GM23338 (cell line): ENCODE measurements around the gene DHPS. TPM values are rescaled to one million over a fixed set of nuclear protein-coding genes. Genes with fewer than 3 reads are reported as not detected.

Experiments used
- ATAC-seq: fragments of 200-7000 bp; cut with Tn5 transposase; 3 replicates; pipeline ENCODE4 v1.9.1; 2020
- DNase-seq: peaks from one replicate; pipeline ENCODE4 v3.0.0-alpha.2; 2015; ENCODE audit warnings: low spot score
- H2AFZ ChIP-seq: fragments of 200-600 bp; sonication (generic); 2 replicates; pipeline ENCODE4 v1.8.0; 2016; ENCODE audit warnings: antibody characterized with exemption, mild to moderate bottlenecking, moderate library complexity
- H3F3A ChIP-seq: fragments of 200-600 bp; sonication (generic); replicated peaks from 2 replicates; pipeline ENCODE4 v1.8.0; 2017; ENCODE audit warnings: antibody characterized with exemption, mixed run types, low read depth
- H3K27ac ChIP-seq: fragments of 200-600 bp; sonication (generic); 2 replicates; pipeline ENCODE4 v1.6.1; 2016; ENCODE audit warnings: low read depth
- H3K27me3 ChIP-seq: fragments of 200-600 bp; sonication (generic); 2 replicates; pipeline ENCODE4 v1.8.0; 2016; ENCODE audit warnings: mild to moderate bottlenecking, mixed run types, moderate library complexity; ENCODE audit not compliant: insufficient read depth
- H3K36me3 ChIP-seq: fragments of 200-600 bp; sonication (generic); 2 replicates; pipeline ENCODE4 v1.8.0; 2016; ENCODE audit warnings: mild to moderate bottlenecking; ENCODE audit not compliant: insufficient read depth
- H3K4me1 ChIP-seq: fragments of 200-600 bp; sonication (generic); 2 replicates; pipeline ENCODE4 v1.8.0; 2016; ENCODE audit warnings: mild to moderate bottlenecking, moderate library complexity; ENCODE audit not compliant: insufficient read depth
- H3K4me2 ChIP-seq: fragments of 200-600 bp; sonication (generic); 2 replicates; pipeline ENCODE4 v1.7.1; 2017; ENCODE audit warnings: mixed run types
- H3K4me3 ChIP-seq: fragments of 200-600 bp; sonication (generic); 2 replicates; pipeline ENCODE4 v1.6.1; 2016; ENCODE audit warnings: mixed run types
- H3K79me2 ChIP-seq: fragments of 200-600 bp; sonication (generic); replicated peaks from 2 replicates; pipeline ENCODE4 v1.8.0; 2017; ENCODE audit warnings: mild to moderate bottlenecking; ENCODE audit not compliant: insufficient read depth
- H3K9me2 ChIP-seq: fragments of 200-600 bp; sonication (generic); 2 replicates; pipeline ENCODE4 v1.8.0; 2017; ENCODE audit not compliant: insufficient read depth
- H4K20me1 ChIP-seq: fragments of 200-600 bp; sonication (generic); replicated peaks from 2 replicates; pipeline ENCODE4 v1.8.0; 2017; ENCODE audit warnings: mild to moderate bottlenecking; ENCODE audit not compliant: insufficient read depth
- H3K27ac Mint-ChIP-seq: 2 replicates; pipeline ENCODE4 v1.8.0; 2020; ENCODE audit warnings: inconsistent platforms, mild to moderate bottlenecking, moderate library complexity, mixed read lengths
- H3K27me3 Mint-ChIP-seq: 3 replicates; pipeline ENCODE4 v1.8.0; 2022; ENCODE audit warnings: low read depth, mild to moderate bottlenecking, moderate library complexity, mixed read lengths, inconsistent platforms; ENCODE audit not compliant: insufficient read depth, poor library complexity
- H3K36me3 Mint-ChIP-seq: 3 replicates; pipeline ENCODE4 v1.8.0; 2021; ENCODE audit warnings: low read depth, mild to moderate bottlenecking, inconsistent platforms, moderate library complexity, mixed read lengths
- H3K4me1 Mint-ChIP-seq: 3 replicates; pipeline ENCODE4 v1.8.0; 2020; ENCODE audit warnings: mild to moderate bottlenecking, inconsistent platforms, mixed read lengths
- H3K4me3 Mint-ChIP-seq: 3 replicates; pipeline ENCODE4 v1.8.0; 2021; ENCODE audit warnings: moderate library complexity, mild to moderate bottlenecking, inconsistent platforms, mixed read lengths
- H3K9me3 Mint-ChIP-seq: 3 replicates; pipeline ENCODE4 v1.8.0; 2020; ENCODE audit warnings: moderate library complexity, mild to moderate bottlenecking, inconsistent platforms, mixed read lengths
- CREB1 ChIP-seq: fragments of 250-450 bp; sonication (Bioruptor Pico); IDR thresholded peaks from 2 replicates; pipeline ENCODE4 v1.5.0; 2020; ENCODE audit warnings: low read depth, mild to moderate bottlenecking, moderate library complexity
- EZH2 ChIP-seq: fragments of 200-600 bp; sonication (generic); IDR thresholded peaks from one replicate; pipeline ENCODE4 v1.8.0; 2017; ENCODE audit warnings: antibody characterized with exemption, mild to moderate bottlenecking, low read depth; ENCODE audit not compliant: unreplicated experiment
- EZH2phosphoT487 ChIP-seq: fragments of 200-600 bp; sonication (generic); IDR thresholded peaks from one replicate; pipeline ENCODE4 v1.8.1; 2018; ENCODE audit warnings: antibody characterized with exemption; ENCODE audit not compliant: unreplicated experiment
- NANOG ChIP-seq: IDR thresholded peaks from 2 replicates; pipeline ENCODE4 v1.6.1; 2016; ENCODE audit warnings: antibody characterized with exemption, borderline replicate concordance
- POLR2AphosphoS5 ChIP-seq: IDR thresholded peaks from 2 replicates; pipeline ENCODE4 v1.6.1; 2016; ENCODE audit warnings: antibody characterized with exemption, low read depth
- ZNF114 ChIP-seq: fragments of 250-450 bp; sonication (Bioruptor Pico); IDR thresholded peaks from 2 replicates; pipeline ENCODE4 v1.5.0; 2020; ENCODE audit warnings: mild to moderate bottlenecking, moderate library complexity
- polyA plus RNA-seq: library from polyadenylated mRNA; unstranded; fragments of >200 nt; fragmentation: Nextera tagmentation; extraction: Ambion mirVana; gene quantifications from 2 replicates; pipeline ENCODE4 v1.2.1, GENCODE V29; 2016
- total RNA-seq: library from RNA; depleted of rRNA; stranded (reverse); fragments of >200 nt; shearing (Covaris generic); gene quantifications from 2 replicates; pipeline ENCODE4 v1.2.3, GENCODE V29; 2014
- TF ChIP-seq, protein P1 (sequence below): IDR thresholded peaks from 2 replicates; pipeline ENCODE4 v1.6.1; 2016; ENCODE audit warnings: antibody characterized with exemption
- TF ChIP-seq, protein P2 (sequence below), 2 experiments: fragments of 200-600 bp in 1 of 2; sonication (generic) in 1 of 2; conservative IDR thresholded peaks; 2 replicates each; pipeline versions ENCODE4 v1.5.1 to v1.6.1; 2016 to 2017; ENCODE audit warnings: antibody characterized with exemption in 2 of 2, low read depth in 2 of 2, mild to moderate bottlenecking in 2 of 2, moderate library complexity in 1 of 2
- TF ChIP-seq, protein P3 (sequence below): fragments of 250-450 bp; sonication (Bioruptor Pico); IDR thresholded peaks from 2 replicates; pipeline ENCODE4 v1.5.0; 2020; ENCODE audit warnings: mild to moderate bottlenecking, moderate library complexity

The DHPS gene
- total and polyA plus RNA-seq, 2 experiments from 2014 or later, result 85.4 to 126 TPM

DNA sequence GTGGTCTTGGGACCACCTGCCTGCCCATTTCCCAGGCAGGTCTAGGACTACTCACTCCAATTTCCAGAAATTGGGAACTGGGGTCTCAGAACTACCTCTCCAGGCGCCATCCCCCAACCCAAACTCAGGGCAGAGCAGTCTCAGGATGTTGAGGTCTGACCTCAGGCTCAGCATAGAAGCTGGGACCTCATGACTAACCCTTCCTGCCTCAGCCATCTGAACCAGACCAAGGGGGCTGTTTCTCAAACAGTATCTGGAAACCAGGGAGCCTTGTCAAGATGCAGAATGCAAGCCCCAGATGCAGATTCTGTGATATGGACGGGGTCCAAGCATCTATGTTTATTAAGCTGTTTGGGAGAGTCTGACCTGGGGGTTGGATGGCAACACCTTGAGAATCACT is 13.4 kb upstream of the DHPS start:
- Histone ChIP-seq H3F3A (peaks cover 30% of the 10 kb centered on the region), H3K27me3 (no peaks in the 10 kb centered on the region), H3K4me3 (no peak overlapping the region; the same call in 1 of the 2 replicates), H3K36me3 (peaks cover 6% of the 10 kb centered on the region; the same call in 1 of the 2 replicates), H3K9me2 (no peaks in the 10 kb centered on the region), H2AFZ (no peak overlapping the region), H3K79me2 (no peaks in the 10 kb centered on the region), H4K20me1 (0 out of 2 replicates have a peak, but pooled peaks cover 4% of the 10 kb centered on the region), H3K4me2 (peak overlapping the region; percentile 78; the same call in 1 of the 2 replicates), H3K4me1 (0 out of 2 replicates have a peak, but pooled peaks cover 4% of the 10 kb centered on the region), H3K27ac (no peak overlapping the region)
- peaks cover 20% of the 10 kb centered on the region for H3K27me3 Mint-ChIP-seq
- H3K4me3 Mint-ChIP-seq, result no peak overlapping the region; the same call in 2 of the 3 replicates
- no peak overlapping the region for H3K27ac Mint-ChIP-seq
- TF ChIP-seq CREB1 (CRISPR knock-in tag) (no peak), POLR2AphosphoS5 (no peak), NANOG (no peak), EZH2phosphoT487 (no peak), EZH2 (no peak), ZNF114 (no peak)
- TF ChIP-seq, protein P1, sequence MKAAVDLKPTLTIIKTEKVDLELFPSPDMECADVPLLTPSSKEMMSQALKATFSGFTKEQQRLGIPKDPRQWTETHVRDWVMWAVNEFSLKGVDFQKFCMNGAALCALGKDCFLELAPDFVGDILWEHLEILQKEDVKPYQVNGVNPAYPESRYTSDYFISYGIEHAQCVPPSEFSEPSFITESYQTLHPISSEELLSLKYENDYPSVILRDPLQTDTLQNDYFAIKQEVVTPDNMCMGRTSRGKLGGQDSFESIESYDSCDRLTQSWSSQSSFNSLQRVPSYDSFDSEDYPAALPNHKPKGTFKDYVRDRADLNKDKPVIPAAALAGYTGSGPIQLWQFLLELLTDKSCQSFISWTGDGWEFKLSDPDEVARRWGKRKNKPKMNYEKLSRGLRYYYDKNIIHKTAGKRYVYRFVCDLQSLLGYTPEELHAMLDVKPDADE, result no peak
- TF ChIP-seq, protein P2, sequence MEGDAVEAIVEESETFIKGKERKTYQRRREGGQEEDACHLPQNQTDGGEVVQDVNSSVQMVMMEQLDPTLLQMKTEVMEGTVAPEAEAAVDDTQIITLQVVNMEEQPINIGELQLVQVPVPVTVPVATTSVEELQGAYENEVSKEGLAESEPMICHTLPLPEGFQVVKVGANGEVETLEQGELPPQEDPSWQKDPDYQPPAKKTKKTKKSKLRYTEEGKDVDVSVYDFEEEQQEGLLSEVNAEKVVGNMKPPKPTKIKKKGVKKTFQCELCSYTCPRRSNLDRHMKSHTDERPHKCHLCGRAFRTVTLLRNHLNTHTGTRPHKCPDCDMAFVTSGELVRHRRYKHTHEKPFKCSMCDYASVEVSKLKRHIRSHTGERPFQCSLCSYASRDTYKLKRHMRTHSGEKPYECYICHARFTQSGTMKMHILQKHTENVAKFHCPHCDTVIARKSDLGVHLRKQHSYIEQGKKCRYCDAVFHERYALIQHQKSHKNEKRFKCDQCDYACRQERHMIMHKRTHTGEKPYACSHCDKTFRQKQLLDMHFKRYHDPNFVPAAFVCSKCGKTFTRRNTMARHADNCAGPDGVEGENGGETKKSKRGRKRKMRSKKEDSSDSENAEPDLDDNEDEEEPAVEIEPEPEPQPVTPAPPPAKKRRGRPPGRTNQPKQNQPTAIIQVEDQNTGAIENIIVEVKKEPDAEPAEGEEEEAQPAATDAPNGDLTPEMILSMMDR (conservative IDR thresholded peaks at IDR 0.05; ENCODE audit: low read depth in 2 of 2), result no peak
- TF ChIP-seq, protein P3, sequence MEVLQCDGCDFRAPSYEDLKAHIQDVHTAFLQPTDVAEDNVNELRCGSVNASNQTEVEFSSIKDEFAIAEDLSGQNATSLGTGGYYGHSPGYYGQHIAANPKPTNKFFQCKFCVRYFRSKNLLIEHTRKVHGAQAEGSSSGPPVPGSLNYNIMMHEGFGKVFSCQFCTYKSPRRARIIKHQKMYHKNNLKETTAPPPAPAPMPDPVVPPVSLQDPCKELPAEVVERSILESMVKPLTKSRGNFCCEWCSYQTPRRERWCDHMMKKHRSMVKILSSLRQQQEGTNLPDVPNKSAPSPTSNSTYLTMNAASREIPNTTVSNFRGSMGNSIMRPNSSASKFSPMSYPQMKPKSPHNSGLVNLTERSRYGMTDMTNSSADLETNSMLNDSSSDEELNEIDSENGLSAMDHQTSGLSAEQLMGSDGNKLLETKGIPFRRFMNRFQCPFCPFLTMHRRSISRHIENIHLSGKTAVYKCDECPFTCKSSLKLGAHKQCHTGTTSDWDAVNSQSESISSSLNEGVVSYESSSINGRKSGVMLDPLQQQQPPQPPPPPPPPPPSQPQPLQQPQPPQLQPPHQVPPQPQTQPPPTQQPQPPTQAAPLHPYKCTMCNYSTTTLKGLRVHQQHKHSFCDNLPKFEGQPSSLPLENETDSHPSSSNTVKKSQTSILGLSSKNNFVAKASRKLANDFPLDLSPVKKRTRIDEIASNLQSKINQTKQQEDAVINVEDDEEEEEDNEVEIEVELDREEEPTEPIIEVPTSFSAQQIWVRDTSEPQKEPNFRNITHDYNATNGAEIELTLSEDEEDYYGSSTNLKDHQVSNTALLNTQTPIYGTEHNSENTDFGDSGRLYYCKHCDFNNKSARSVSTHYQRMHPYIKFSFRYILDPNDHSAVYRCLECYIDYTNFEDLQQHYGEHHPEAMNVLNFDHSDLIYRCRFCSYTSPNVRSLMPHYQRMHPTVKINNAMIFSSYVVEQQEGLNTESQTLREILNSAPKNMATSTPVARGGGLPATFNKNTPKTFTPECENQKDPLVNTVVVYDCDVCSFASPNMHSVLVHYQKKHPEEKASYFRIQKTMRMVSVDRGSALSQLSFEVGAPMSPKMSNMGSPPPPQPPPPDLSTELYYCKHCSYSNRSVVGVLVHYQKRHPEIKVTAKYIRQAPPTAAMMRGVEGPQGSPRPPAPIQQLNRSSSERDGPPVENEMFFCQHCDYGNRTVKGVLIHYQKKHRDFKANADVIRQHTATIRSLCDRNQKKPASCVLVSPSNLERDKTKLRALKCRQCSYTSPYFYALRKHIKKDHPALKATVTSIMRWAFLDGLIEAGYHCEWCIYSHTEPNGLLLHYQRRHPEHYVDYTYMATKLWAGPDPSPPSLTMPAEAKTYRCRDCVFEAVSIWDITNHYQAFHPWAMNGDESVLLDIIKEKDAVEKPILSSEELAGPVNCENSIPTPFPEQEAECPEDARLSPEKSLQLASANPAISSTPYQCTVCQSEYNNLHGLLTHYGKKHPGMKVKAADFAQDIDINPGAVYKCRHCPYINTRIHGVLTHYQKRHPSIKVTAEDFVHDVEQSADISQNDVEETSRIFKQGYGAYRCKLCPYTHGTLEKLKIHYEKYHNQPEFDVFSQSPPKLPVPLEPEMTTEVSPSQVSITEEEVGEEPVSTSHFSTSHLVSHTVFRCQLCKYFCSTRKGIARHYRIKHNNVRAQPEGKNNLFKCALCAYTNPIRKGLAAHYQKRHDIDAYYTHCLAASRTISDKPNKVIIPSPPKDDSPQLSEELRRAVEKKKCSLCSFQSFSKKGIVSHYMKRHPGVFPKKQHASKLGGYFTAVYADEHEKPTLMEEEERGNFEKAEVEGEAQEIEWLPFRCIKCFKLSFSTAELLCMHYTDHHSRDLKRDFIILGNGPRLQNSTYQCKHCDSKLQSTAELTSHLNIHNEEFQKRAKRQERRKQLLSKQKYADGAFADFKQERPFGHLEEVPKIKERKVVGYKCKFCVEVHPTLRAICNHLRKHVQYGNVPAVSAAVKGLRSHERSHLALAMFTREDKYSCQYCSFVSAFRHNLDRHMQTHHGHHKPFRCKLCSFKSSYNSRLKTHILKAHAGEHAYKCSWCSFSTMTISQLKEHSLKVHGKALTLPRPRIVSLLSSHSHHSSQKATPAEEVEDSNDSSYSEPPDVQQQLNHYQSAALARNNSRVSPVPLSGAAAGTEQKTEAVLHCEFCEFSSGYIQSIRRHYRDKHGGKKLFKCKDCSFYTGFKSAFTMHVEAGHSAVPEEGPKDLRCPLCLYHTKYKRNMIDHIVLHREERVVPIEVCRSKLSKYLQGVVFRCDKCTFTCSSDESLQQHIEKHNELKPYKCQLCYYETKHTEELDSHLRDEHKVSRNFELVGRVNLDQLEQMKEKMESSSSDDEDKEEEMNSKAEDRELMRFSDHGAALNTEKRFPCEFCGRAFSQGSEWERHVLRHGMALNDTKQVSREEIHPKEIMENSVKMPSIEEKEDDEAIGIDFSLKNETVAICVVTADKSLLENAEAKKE, result no peak
- peaks cover 15% of the 10 kb centered on the region for H3K36me3 Mint-ChIP-seq
- DNase-seq (no peak), ATAC-seq (no peak)
- no peaks in the 10 kb centered on the region; the same call in 2 of the 3 replicates for H3K9me3 Mint-ChIP-seq
- peaks cover 5% of the 10 kb centered on the region for H3K4me1 Mint-ChIP-seq
